ENCODE results near the gene PRR23E. TPM values are rescaled to one million over a fixed set of nuclear protein-coding genes. Genes with fewer than 3 reads are reported as not detected.

Gene PRR23E
- total RNA-seq, 1 experiment from 2014 or later, result not detected

GRCh38 chr3:127226946-127227842 lies 34.3 kb downstream of the PRR23E start:
- H3K4me3 ChIP-seq (ENCODE audit: low read depth in 2 of 2, low read length in 2 of 2), result no peak overlapping the region
- H3K27ac ChIP-seq (ENCODE audit: low read length), result no peak overlapping the region
- in situ Hi-C loops (cut with HindIII; ENCODE audit: low pct_unique_long_range_greater_than_20kb, low sequenced_read_pairs) (no loop called here), intact Hi-C loops (cut with micrococcal nuclease; ENCODE audit: unreplicated experiment) (no loop called here)
- no TSS peak for BruUV-seq (replicated peaks)
- POLR2A ChIA-PET, result no interaction called here
- CTCF ChIA-PET, result interaction anchor here (0.7 kb wide), 1 partner anchor 91 kb away, joined by 7 read pairs; no protein-coding TSS in a partner anchor
- H3K4me1 ChIP-seq (ENCODE audit: control insufficient read depth, insufficient read depth, low read length), result no peaks in the 10 kb centered on the region
- peak; percentile 61 for ATAC-seq
- H3K27me3 ChIP-seq (ENCODE audit: control insufficient read depth, insufficient read depth, low read length), result peaks cover 7% of the 10 kb centered on the region
- H3K9me3 ChIP-seq (ENCODE audit: control insufficient read depth, insufficient read depth, low read depth, low read length), result peaks cover 9% of the 10 kb centered on the region; the same call in 1 of the 2 replicates
- H3K36me3 ChIP-seq (ENCODE audit: control insufficient read depth, insufficient read depth, low read length), result no peaks in the 10 kb centered on the region
- TF ChIP-seq POLR2AphosphoS5 (IDR thresholded peaks at IDR 0.05; ENCODE audit: low read depth, low read length) (no peak), REST (IDR thresholded peaks at IDR 0.05; ENCODE audit: insufficient read depth in 1 of 2, low read depth in 2 of 2, low read length in 1 of 2) (no peak), CTCF (IDR thresholded peaks at IDR 0.05) (no peak), TCF7L2 (IDR thresholded peaks at IDR 0.05; ENCODE audit: low read depth, low read length) (no peak), SIN3A (IDR thresholded peaks at IDR 0.05; ENCODE audit: borderline replicate concordance, insufficient read depth, low read depth, low read length) (no peak)
- DNase-seq (ENCODE audit: low read depth, low spot score), result no peak

GRCh38 chr3:127228866-127229265 lies 35.9 kb downstream of the PRR23E start:
- ATAC-seq (no peak), DNase-seq (ENCODE audit: low read depth, low spot score) (no peak)
- Histone ChIP-seq H3K4me1 (ENCODE audit: control insufficient read depth, insufficient read depth, low read length) (no peaks in the 10 kb centered on the region), H3K9me3 (ENCODE audit: control insufficient read depth, insufficient read depth, low read depth, low read length) (peaks cover 9% of the 10 kb centered on the region; the same call in 1 of the 2 replicates), H3K27me3 (ENCODE audit: control insufficient read depth, insufficient read depth, low read length) (peaks cover 7% of the 10 kb centered on the region; the same call in 1 of the 2 replicates), H3K36me3 (ENCODE audit: control insufficient read depth, insufficient read depth, low read length) (no peaks in the 10 kb centered on the region), H3K4me3 (ENCODE audit: low read depth in 2 of 2, low read length in 2 of 2) (no peak overlapping the region), H3K27ac (ENCODE audit: low read length) (no peak overlapping the region)
- intact Hi-C loops (cut with micrococcal nuclease; ENCODE audit: unreplicated experiment) (no loop called here), in situ Hi-C loops (cut with HindIII; ENCODE audit: low pct_unique_long_range_greater_than_20kb, low sequenced_read_pairs) (no loop called here)
- ChIA-PET CTCF (no interaction called here), POLR2A (no interaction called here)
- no TSS peak for BruUV-seq (replicated peaks)
- TF ChIP-seq SIN3A (IDR thresholded peaks at IDR 0.05; ENCODE audit: borderline replicate concordance, insufficient read depth, low read depth, low read length), result no peak
- TF ChIP-seq REST (IDR thresholded peaks at IDR 0.05; ENCODE audit: insufficient read depth in 1 of 2, low read depth in 2 of 2, low read length in 1 of 2), result no peak
- no peak for TF ChIP-seq TCF7L2 (IDR thresholded peaks at IDR 0.05; ENCODE audit: low read depth, low read length)
- no peak for TF ChIP-seq POLR2AphosphoS5 (IDR thresholded peaks at IDR 0.05; ENCODE audit: low read depth, low read length)
- TF ChIP-seq CTCF (IDR thresholded peaks at IDR 0.05), result no peak

Data from Panc1 (cell line).